Trophoblast cell (in vitro differentiated cells and primary cell): ENCODE results near the gene RARS1.
A peak's percentile ranks its signal among the peaks of the same experiment; 100 is the strongest.

Experiments used
- DNase-seq, 2 donors: peaks; one replicate each; pipeline ENCODE4 v3.0.0-alpha.2; 2016
- H2AFZ ChIP-seq: 2 replicates; pipeline ENCODE4 v1.6.1; 2013; ENCODE audit warnings: low read length, moderate library complexity, mild to moderate bottlenecking; ENCODE audit not compliant: insufficient read depth, poor library complexity
- H2AK5ac ChIP-seq: 2 replicates; pipeline ENCODE4 v1.6.1; 2013; ENCODE audit warnings: mild to moderate bottlenecking, low read length
- H2BK120ac ChIP-seq: 2 replicates; pipeline ENCODE4 v1.6.1; 2013; ENCODE audit warnings: low read length, mild to moderate bottlenecking, moderate library complexity; ENCODE audit not compliant: insufficient read depth, poor library complexity
- H2BK12ac ChIP-seq: 2 replicates; pipeline ENCODE4 v1.6.1; 2013; ENCODE audit warnings: mild to moderate bottlenecking, low read length, moderate library complexity
- H2BK5ac ChIP-seq: 2 replicates; pipeline ENCODE4 v1.6.1; 2013; ENCODE audit warnings: low read length, low read depth, moderate library complexity, mild to moderate bottlenecking; ENCODE audit not compliant: poor library complexity
- H3K14ac ChIP-seq: 2 replicates; pipeline ENCODE4 v1.6.1; 2013; ENCODE audit warnings: mild to moderate bottlenecking, low read length
- H3K18ac ChIP-seq: 2 replicates; pipeline ENCODE4 v1.6.1; 2013; ENCODE audit warnings: mild to moderate bottlenecking, low read length
- H3K23ac ChIP-seq: 2 replicates; pipeline ENCODE4 v1.6.1; 2013; ENCODE audit warnings: low read length
- H3K27ac ChIP-seq: 2 replicates; pipeline ENCODE4 v1.5.1; 2013; ENCODE audit warnings: low read depth, mild to moderate bottlenecking, inconsistent platforms, low read length, moderate library complexity
- H3K27me3 ChIP-seq: 2 replicates; pipeline ENCODE4 v1.6.1; 2013; ENCODE audit warnings: inconsistent platforms, mild to moderate bottlenecking, low read length, moderate library complexity; ENCODE audit not compliant: insufficient read depth
- H3K36me3 ChIP-seq, 2 experiments: 1 replicate in 1 of 2; 2 replicates in 1 of 2; pipeline ENCODE4 v1.6.1; 2013; ENCODE audit warnings: low read length in 2 of 2, mild to moderate bottlenecking in 2 of 2, moderate library complexity in 1 of 2; ENCODE audit not compliant: insufficient read depth in 2 of 2, control insufficient read depth in 1 of 2
- H3K4ac ChIP-seq: 2 replicates; pipeline ENCODE4 v1.6.1; 2013; ENCODE audit warnings: low read depth, mild to moderate bottlenecking, low read length, moderate library complexity
- H3K4me1 ChIP-seq, 2 experiments: 1 replicate in 1 of 2; 2 replicates in 1 of 2; pipeline ENCODE4 v1.6.1; 2013; ENCODE audit warnings: low read length in 2 of 2, mild to moderate bottlenecking in 2 of 2, moderate library complexity in 1 of 2; ENCODE audit not compliant: insufficient read depth in 2 of 2, control insufficient read depth in 1 of 2
- H3K4me2 ChIP-seq: 2 replicates; pipeline ENCODE4 v1.6.1; 2013; ENCODE audit warnings: inconsistent platforms, mild to moderate bottlenecking, low read length, moderate library complexity
- H3K4me3 ChIP-seq: 2 replicates; pipeline ENCODE4 v1.5.1; 2013; ENCODE audit warnings: mild to moderate bottlenecking, low read depth, low read length, inconsistent platforms
- H3K79me1 ChIP-seq: one replicate; pipeline ENCODE4 v1.6.1; 2013; ENCODE audit warnings: low read length
- H3K79me2 ChIP-seq: 2 replicates; pipeline ENCODE4 v1.6.1; 2013; ENCODE audit warnings: low read length, mild to moderate bottlenecking; ENCODE audit not compliant: control insufficient read depth, insufficient read depth, poor library complexity
- H3K9ac ChIP-seq: 2 replicates; pipeline ENCODE4 v1.6.1; 2013; ENCODE audit warnings: mild to moderate bottlenecking, low read length
- H3K9me3 ChIP-seq: 2 replicates; pipeline ENCODE4 v1.6.1; 2013; ENCODE audit warnings: low read depth, mild to moderate bottlenecking, control low read depth, inconsistent platforms, low read length; ENCODE audit not compliant: insufficient read depth
- H4K12ac ChIP-seq: 2 replicates; pipeline ENCODE4 v1.6.1; 2013; ENCODE audit warnings: low read depth, mild to moderate bottlenecking, low read length, moderate library complexity
- H4K8ac ChIP-seq: 2 replicates; pipeline ENCODE4 v1.6.1; 2013; ENCODE audit warnings: low read depth, mild to moderate bottlenecking, low read length, moderate library complexity
- H4K91ac ChIP-seq: one replicate; pipeline ENCODE4 v1.6.1; 2013; ENCODE audit warnings: low read depth, mild to moderate bottlenecking, low read length, moderate library complexity
- WGBS: extraction: QIAGEN DNeasy Blood & Tissue Kit; methylation state at CpG from one replicate; pipeline ENCODE4 v1.1.7; 2013; ENCODE audit warnings: missing lambda C conversion rate; ENCODE audit not compliant: insufficient read length, insufficient coverage; ENCODE audit errors: extremely low coverage; 5-methylcytosine and 5-hydroxymethylcytosine counted together

The RARS1 gene

GRCh38 chr5:168529374-168530234, 43.3 kb downstream of the RARS1 start:
- Histone ChIP-seq H3K9ac (no peak overlapping the region), H4K91ac (no peak overlapping the region), H3K79me1 (no peaks in the 10 kb centered on the region), H3K23ac (no peak overlapping the region), H3K36me3 (no peaks in the 10 kb centered on the region), H3K4me2 (peak overlapping the region; percentile 84), H3K79me2 (no peaks in the 10 kb centered on the region), H2AFZ (peak overlapping the region; percentile 11), H3K4me1 (peaks cover 4 to 9% of the 10 kb centered on the region in 2 experiments), H4K12ac (no peak overlapping the region), H3K9me3 (peaks cover 9% of the 10 kb centered on the region), H2BK120ac (no peak overlapping the region), H2BK12ac (no peak overlapping the region), H3K27me3 (peaks cover 17% of the 10 kb centered on the region), H3K4me3 (peak overlapping the region; percentile 68), H3K4ac (no peak overlapping the region), H2BK5ac (no peak overlapping the region), H4K8ac (no peak overlapping the region), H2AK5ac (no peak overlapping the region), H3K14ac (no peak overlapping the region), H3K18ac (no peak overlapping the region), H3K27ac (no peak overlapping the region)
- no CpG with 5 or more reads among the region's 125 CpGs for WGBS
- peak in 1 of 2 donors; percentile 20 for DNase-seq

- H2BK5ac ChIP-seq, result no peak overlapping the region
- H2BK12ac ChIP-seq, result no peak overlapping the region
- no peak overlapping the region for H2BK120ac ChIP-seq
- no peak overlapping the region for H4K91ac ChIP-seq
- no peak overlapping the region for H3K9ac ChIP-seq
- no peak for DNase-seq
- no peaks in the 10 kb centered on the region for H3K79me2 ChIP-seq
- H3K27me3 ChIP-seq, result peaks cover 17% of the 10 kb centered on the region
- H3K4me1 ChIP-seq, result peaks cover 4 to 9% of the 10 kb centered on the region in 2 experiments
- no peaks in the 10 kb centered on the region for H3K79me1 ChIP-seq
- no peak overlapping the region for H3K23ac ChIP-seq
- no peak overlapping the region for H4K12ac ChIP-seq
- no peak overlapping the region for H3K4ac ChIP-seq
- no peak overlapping the region for H4K8ac ChIP-seq
- H2AFZ ChIP-seq, result no peak overlapping the region
- H3K36me3 ChIP-seq, result no peaks in the 10 kb centered on the region
- no peak overlapping the region for H2AK5ac ChIP-seq
- H3K4me2 ChIP-seq, result no peak overlapping the region
- H3K14ac ChIP-seq, result no peak overlapping the region
- no peak overlapping the region for H3K4me3 ChIP-seq
- no CpG with 5 or more reads among the region's 4 CpGs for WGBS
- no peak overlapping the region for H3K27ac ChIP-seq
- peaks cover 9% of the 10 kb centered on the region for H3K9me3 ChIP-seq
- H3K18ac ChIP-seq, result no peak overlapping the region
These were observed 44.4 kb downstream of the RARS1 start for GRCh38 chr5:168530621-168531150.

GRCh38 chr5:168531191-168531590, 44.9 kb downstream of the RARS1 start:
- no peak overlapping the region for H3K4ac ChIP-seq
- H3K18ac ChIP-seq, result no peak overlapping the region
- H3K4me3 ChIP-seq, result no peak overlapping the region
- no peak overlapping the region for H2AFZ ChIP-seq
- no peak overlapping the region for H2AK5ac ChIP-seq
- no peak overlapping the region for H2BK5ac ChIP-seq
- whole genome bisulfite sequencing, result no CpG with 5 or more reads among the region's 5 CpGs
- H4K8ac ChIP-seq, result no peak overlapping the region
- peaks cover 17% of the 10 kb centered on the region for H3K27me3 ChIP-seq
- no peak overlapping the region for H2BK12ac ChIP-seq
- no peak overlapping the region for H2BK120ac ChIP-seq
- peak; percentile 38 to 59 for DNase-seq
- no peaks in the 10 kb centered on the region for H3K79me1 ChIP-seq
- H3K9me3 ChIP-seq, result peaks cover 9% of the 10 kb centered on the region
- H4K12ac ChIP-seq, result no peak overlapping the region
- H3K23ac ChIP-seq, result no peak overlapping the region
- H3K36me3 ChIP-seq, result no peaks in the 10 kb centered on the region
- H3K79me2 ChIP-seq, result no peaks in the 10 kb centered on the region
- H3K14ac ChIP-seq, result no peak overlapping the region
- peaks cover 4 to 9% of the 10 kb centered on the region in 2 experiments for H3K4me1 ChIP-seq
- no peak overlapping the region for H3K9ac ChIP-seq
- no peak overlapping the region for H3K27ac ChIP-seq
- H3K4me2 ChIP-seq, result no peak overlapping the region
- no peak overlapping the region for H4K91ac ChIP-seq

- H3K4ac ChIP-seq, result no peak overlapping the region
- no CpG with 5 or more reads among the region's 6 CpGs for WGBS
- peaks cover 4 to 9% of the 10 kb centered on the region in 2 experiments for H3K4me1 ChIP-seq
These were observed 46.0 kb downstream of the RARS1 start for GRCh38 chr5:168531987-168532864.

More at GRCh38 chr5:168531987-168532864, 46.0 kb downstream of the RARS1 start:
- Histone ChIP-seq H2BK120ac (no peak overlapping the region), H3K4me2 (no peak overlapping the region), H3K14ac (no peak overlapping the region), H4K12ac (no peak overlapping the region), H4K91ac (no peak overlapping the region), H3K4me3 (no peak overlapping the region), H3K36me3 (no peaks in the 10 kb centered on the region), H3K79me1 (no peaks in the 10 kb centered on the region), H3K79me2 (no peaks in the 10 kb centered on the region), H2AK5ac (no peak overlapping the region), H3K9me3 (peaks cover 9% of the 10 kb centered on the region), H3K27ac (no peak overlapping the region), H2AFZ (no peak overlapping the region), H3K9ac (no peak overlapping the region), H3K23ac (no peak overlapping the region), H2BK12ac (no peak overlapping the region), H3K27me3 (peaks cover 17% of the 10 kb centered on the region), H3K18ac (no peak overlapping the region), H2BK5ac (no peak overlapping the region), H4K8ac (no peak overlapping the region)
- DNase-seq, result no peak
